ENCODE data around the gene GLYATL1B. TPM values are rescaled to one million over a fixed set of nuclear protein-coding genes. Genes with fewer than 3 reads are reported as not detected.
"Not testable (repeated sequence)": the region's sequence is repeated elsewhere in the genome, so short reads cannot be mapped to it uniquely, and the experiment has no call there.

GLYATL1B gene
- total RNA-seq, 4 donors from 2014 or later = not detected

DNA sequence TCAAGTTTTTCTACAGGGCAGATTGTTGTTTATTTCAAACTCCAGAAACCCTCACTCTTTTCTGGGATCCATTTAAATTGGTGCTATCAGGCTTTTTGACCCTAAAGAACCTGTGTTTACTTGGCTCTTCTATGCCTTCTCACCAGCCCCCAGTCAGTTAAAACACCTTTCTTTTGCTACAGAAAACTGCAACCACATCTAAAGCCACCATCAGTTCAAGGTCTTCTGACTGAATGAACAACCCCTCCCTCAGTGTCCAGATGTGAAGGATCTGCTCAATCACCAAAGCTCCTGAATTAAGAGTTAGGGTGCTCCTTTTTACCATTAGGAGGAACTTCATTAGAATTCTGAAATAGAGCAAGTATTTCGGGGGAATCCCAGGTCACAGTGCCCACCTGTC, 7.0 kb upstream of the GLYATL1B start:
- no peak overlapping the region for H3K4me3 ChIP-seq
- no peaks in the 10 kb centered on the region for H3K9me3 ChIP-seq
- peaks cover 0 to 10% (median 0%) of the 10 kb centered on the region in 4 donors for H3K4me1 ChIP-seq
- no peaks in the 10 kb centered on the region for H3K36me3 ChIP-seq
- peak overlapping the region in 2 of 4 donors; percentile 24 to 64 for H3K27ac ChIP-seq
- no peaks in the 10 kb centered on the region for H3K27me3 ChIP-seq
- DNase-seq = no peak
- TF ChIP-seq, protein P1, sequence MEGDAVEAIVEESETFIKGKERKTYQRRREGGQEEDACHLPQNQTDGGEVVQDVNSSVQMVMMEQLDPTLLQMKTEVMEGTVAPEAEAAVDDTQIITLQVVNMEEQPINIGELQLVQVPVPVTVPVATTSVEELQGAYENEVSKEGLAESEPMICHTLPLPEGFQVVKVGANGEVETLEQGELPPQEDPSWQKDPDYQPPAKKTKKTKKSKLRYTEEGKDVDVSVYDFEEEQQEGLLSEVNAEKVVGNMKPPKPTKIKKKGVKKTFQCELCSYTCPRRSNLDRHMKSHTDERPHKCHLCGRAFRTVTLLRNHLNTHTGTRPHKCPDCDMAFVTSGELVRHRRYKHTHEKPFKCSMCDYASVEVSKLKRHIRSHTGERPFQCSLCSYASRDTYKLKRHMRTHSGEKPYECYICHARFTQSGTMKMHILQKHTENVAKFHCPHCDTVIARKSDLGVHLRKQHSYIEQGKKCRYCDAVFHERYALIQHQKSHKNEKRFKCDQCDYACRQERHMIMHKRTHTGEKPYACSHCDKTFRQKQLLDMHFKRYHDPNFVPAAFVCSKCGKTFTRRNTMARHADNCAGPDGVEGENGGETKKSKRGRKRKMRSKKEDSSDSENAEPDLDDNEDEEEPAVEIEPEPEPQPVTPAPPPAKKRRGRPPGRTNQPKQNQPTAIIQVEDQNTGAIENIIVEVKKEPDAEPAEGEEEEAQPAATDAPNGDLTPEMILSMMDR (IDR thresholded peaks at IDR 0.05) = no peak
- TF ChIP-seq POLR2A (IDR thresholded peaks at IDR 0.05) = no peak

DNA sequence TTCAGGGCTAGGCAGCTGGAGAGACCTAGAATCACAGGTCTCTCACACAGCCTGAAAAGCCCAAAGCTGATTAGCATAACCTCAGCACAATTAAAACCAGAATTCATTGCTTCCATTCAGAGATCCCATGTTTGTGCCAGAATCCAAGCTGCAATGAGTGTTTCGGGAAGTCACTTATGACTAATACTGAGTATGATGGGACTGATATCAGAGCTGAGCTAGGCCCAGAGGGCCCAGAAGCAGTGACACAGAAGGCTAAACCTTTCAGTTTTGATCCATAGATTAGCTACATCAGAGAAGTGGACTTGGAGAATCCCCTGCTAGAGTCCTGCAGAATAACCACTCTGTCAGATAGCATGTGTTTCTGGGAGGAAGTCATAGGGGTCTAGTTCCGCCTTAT, 5.7 kb upstream of the GLYATL1B start:
- not testable (repeated sequence) for DNase-seq, H3K9me3 ChIP-seq, H3K27me3 ChIP-seq, H3K27ac ChIP-seq, H3K4me3 ChIP-seq, H3K36me3 ChIP-seq
- H3K4me1 ChIP-seq = peaks cover 0 to 10% (median 0%) of the 10 kb centered on the region in 4 donors

DNA sequence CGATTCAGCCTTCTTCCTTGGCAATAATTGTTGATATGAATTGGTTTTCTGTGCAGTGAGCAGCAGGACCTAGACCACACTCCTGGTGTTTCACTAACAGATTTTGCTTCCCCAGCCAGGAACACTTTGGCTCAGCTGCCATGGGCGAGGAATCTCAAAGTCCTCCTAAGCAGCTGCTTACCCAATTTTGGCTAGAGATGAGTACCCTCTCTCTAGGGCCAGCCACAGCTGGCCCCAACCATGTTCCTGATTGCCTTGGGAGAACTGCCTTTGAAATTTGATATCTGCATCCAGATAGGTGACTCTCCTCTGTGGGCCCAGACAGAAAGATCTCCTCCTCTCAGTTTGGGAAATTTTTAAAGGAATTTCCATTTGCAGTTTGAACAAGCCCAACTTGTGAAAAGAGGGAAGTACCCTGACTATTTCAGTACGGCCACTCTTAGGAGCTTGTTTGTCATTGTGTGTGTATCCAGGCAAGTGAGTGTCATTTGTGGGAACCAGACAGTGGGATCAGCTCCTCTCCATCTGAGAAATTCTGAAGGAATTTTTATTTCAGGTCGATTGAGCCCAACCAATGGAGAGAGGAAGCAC, 4.6 kb upstream of the GLYATL1B start:
- H3K9me3 ChIP-seq, H3K4me3 ChIP-seq, H3K27me3 ChIP-seq, DNase-seq, H3K27ac ChIP-seq, H3K4me1 ChIP-seq, H3K36me3 ChIP-seq: not testable (repeated sequence)

DNA sequence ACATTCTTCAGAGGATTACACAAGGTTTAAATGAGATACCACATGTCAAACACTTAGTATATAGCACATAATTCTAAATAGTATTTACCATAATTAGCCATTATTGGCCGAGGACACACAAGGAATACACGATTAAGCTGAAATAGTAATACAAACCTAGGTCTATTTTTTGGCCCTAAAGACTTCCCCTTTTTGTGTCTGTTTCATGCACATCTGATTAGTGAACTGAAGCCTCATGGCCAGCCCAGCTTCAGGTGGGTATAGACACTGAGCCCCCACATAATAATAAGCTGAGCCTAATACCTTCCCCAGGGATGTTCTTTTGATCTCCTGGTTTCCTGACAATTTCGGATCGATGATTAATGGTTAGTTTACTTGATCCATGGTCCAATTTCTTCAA, 2.1 kb downstream of the GLYATL1B start:
- DNase-seq = peak in 1 of 3 donors; percentile 42
- H3K4me3 ChIP-seq = no peak overlapping the region
- no peak for TF ChIP-seq POLR2A (IDR thresholded peaks at IDR 0.05)
- TF ChIP-seq, protein P1 (IDR thresholded peaks at IDR 0.05) = no peak
- H3K27me3 ChIP-seq = no peaks in the 10 kb centered on the region
- no peaks in the 10 kb centered on the region for H3K36me3 ChIP-seq
- H3K27ac ChIP-seq = peak overlapping the region in 1 of 4 donors; percentile 31
- H3K9me3 ChIP-seq = no peaks in the 10 kb centered on the region
- no peaks in the 10 kb centered on the region for H3K4me1 ChIP-seq

DNA sequence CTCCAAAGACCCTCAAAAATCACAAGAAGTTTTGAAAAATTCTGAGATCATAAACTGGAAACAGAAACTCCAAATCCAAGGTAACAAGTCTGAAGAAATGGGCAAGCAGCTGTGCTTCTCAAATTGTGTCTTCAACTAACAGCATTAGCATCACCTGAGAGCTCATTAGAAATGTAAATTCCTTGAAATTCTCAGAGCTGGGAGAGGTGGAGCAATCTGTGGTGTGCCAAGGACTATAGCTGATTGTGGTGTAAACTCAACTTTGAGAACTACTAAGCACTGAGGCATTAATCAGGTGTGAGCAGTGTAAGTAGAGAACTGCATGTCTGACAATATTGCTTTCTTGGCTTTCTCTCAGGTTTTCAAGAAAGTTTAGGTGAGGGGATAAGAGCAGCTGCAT, 7.5 kb downstream of the GLYATL1B start:
- not testable (repeated sequence) for H3K27me3 ChIP-seq, DNase-seq, H3K36me3 ChIP-seq, H3K4me1 ChIP-seq, H3K27ac ChIP-seq, H3K4me3 ChIP-seq, H3K9me3 ChIP-seq

DNA sequence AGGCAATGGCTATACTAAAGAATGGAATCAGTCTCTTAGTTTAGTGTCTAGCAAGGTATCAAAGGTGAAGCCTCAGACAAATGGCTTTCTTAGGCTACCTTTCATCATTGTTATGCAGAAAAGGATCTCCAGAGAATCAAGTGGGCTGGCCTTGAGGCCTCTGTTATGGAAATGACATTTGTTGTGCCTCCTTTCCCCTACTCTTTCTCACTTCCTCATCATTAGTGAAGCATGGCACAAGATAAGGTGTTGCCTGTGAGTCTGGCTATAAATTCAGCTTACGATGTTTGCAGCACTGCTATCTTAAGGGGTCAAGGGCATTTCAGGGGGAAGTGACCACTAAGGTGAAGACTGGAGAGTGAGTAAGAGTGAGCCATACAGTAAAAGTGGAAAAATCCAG, 9.1 kb downstream of the GLYATL1B start:
- not testable (repeated sequence) for H3K4me1 ChIP-seq, H3K4me3 ChIP-seq, H3K36me3 ChIP-seq, H3K9me3 ChIP-seq, H3K27me3 ChIP-seq
- DNase-seq = peak in 1 of 3 donors; percentile 60
- peak overlapping the region in 1 of 4 donors; percentile 62 for H3K27ac ChIP-seq

DNA sequence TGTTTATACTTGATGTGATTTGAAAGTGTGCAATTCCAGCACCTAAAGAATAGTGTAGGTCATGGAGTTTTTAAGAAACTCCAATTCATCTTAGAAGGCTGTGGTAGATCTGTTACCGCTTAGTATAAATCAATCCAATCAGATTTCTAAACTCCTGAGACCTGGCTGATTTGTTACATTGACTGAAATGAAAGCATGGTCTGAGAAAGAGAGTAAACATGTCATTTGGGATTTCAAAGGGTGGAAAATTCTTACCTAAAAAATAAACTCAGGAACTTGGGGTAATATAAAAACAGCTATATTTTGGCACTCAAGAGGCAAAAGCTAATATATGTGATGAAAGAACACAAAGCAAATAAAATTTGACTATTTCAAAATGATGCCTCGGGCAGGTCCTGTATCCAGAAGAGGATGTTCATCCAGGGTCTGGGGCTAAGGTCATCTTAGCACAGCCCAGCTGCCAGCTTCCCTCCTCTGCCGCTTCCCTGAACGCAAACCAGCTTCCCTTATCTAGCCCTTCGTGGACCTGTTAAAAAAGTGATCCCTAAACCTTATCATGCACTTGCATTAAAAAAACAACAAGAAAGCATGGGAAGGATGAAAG, 10.0 kb downstream of the GLYATL1B start:
- H3K27ac ChIP-seq = peak overlapping the region in 1 of 4 donors; percentile 62
- not testable (repeated sequence) for H3K36me3 ChIP-seq, DNase-seq, H3K4me3 ChIP-seq, H3K27me3 ChIP-seq, H3K9me3 ChIP-seq, H3K4me1 ChIP-seq

DNA sequence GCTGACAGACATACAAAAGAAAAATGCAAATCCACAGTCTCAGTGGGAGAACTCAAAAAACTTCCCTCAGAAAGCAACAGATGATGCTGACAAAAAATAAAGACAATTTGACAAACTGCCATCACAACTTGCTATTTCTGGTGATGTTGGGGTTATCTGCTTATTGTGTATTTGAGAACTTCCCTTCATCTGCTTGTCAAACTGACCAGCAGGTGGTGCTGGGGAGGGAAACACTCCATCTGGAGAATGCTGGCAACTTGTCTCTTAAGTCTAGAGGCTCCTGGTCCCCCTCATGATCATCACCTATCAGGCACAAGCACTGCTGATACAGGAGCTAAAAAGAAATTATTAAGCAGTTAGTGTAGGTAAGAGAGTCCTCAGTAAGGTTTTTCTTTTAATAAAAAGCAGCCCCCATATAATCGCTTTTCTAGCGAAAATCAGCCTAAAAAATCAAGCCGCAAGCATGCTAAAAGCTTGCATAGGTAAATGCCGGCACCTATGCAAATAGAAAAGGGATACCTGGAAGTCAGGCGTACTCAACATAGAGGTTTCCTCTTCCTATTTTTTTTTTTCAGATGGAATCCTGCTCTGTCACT, 11.1 kb downstream of the GLYATL1B start:
- TF ChIP-seq, protein P1 (IDR thresholded peaks at IDR 0.05) = peak; percentile 11 to 74 (median 66)
- TF ChIP-seq POLR2A (IDR thresholded peaks at IDR 0.05) = no peak
- DNase-seq = peak; percentile 67 to 88 (median 69)
- H3K27me3 ChIP-seq = no peaks in the 10 kb centered on the region
- no peaks in the 10 kb centered on the region for H3K36me3 ChIP-seq
- H3K27ac ChIP-seq = peak overlapping the region in 1 of 4 donors; percentile 21
- H3K4me3 ChIP-seq = no peak overlapping the region
- peaks cover 0 to 4% (median 0%) of the 10 kb centered on the region in 4 donors for H3K4me1 ChIP-seq
- H3K9me3 ChIP-seq = no peaks in the 10 kb centered on the region

DNA sequence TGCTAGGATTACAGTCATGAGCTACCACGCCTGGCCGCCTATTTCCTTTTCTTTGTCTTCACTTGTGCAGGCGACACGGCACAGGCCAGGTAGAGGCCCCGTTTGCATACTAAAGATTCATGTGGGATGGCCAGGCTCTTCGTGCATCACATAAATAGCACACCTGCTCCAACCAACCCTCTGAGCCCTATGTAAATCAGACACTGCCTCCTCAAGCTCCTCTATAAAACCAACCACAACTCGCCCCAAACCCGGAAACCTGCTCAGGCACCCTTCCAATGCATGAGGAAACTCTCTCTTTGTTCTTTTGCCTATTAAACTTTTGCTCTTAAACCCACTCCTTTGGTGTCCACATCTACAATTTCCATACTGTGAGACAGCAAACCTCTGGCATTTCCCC, 11.8 kb downstream of the GLYATL1B start:
- not testable (repeated sequence) for H3K36me3 ChIP-seq, H3K27me3 ChIP-seq, H3K4me1 ChIP-seq, H3K4me3 ChIP-seq, H3K9me3 ChIP-seq
- DNase-seq = peak in 2 of 3 donors; percentile 66
- peak overlapping the region in 1 of 4 donors; percentile 12 for H3K27ac ChIP-seq

Measured in Peyer's patch (tissue), 4 donors.